Activated CD4-positive, CD25-positive, alpha-beta regulatory T cell treated with anti-CD3 and anti-CD28 coated beads, Interleukin-2, amount 50 U/mL, for 24 hours (primary cell): ENCODE results near the gene MYL10.
"Not testable (repeated sequence)": the region's sequence is repeated elsewhere in the genome, so short reads cannot be mapped to it uniquely, and the experiment has no call there.

Source experiments
- ATAC-seq, 2 donors: fragments of 150-1000 bp; cut with Tn5 transposase; one replicate each; pipeline ENCODE4 v1.10.0; 2021; ENCODE audit warnings: mild to moderate bottlenecking in 1 of 2, moderate library complexity in 1 of 2

Gene MYL10

GRCh38 chr7:101650579-101651081 is 21.5 kb upstream of the MYL10 start:
- ATAC-seq = no peak

- ATAC-seq = not testable (repeated sequence)
These were observed 18.8 kb upstream of the MYL10 start for GRCh38 chr7:101647876-101648275.

- ATAC-seq = no peak
These were observed 16.9 kb upstream of the MYL10 start for GRCh38 chr7:101645951-101646350.

- ATAC-seq = no peak
These were observed 15.8 kb upstream of the MYL10 start for GRCh38 chr7:101644879-101645278.

- ATAC-seq = not testable (repeated sequence)
These were observed 10.0 kb upstream of the MYL10 start for GRCh38 chr7:101639127-101639526.

- no peak for ATAC-seq
These were observed 7.9 kb upstream of the MYL10 start for GRCh38 chr7:101636822-101637623.

- ATAC-seq = no peak
These were observed 6.4 kb upstream of the MYL10 start for GRCh38 chr7:101635484-101635883.

- ATAC-seq = no peak
These were observed 5.2 kb upstream of the MYL10 start for GRCh38 chr7:101634196-101634717.

- no peak for ATAC-seq
These were observed 4.4 kb upstream of the MYL10 start for GRCh38 chr7:101633511-101633910.

GRCh38 chr7:101632641-101633040 is 3.5 kb upstream of the MYL10 start:
- ATAC-seq = no peak

GRCh38 chr7:101631224-101631714 is 2.2 kb upstream of the MYL10 start:
- no peak for ATAC-seq

- no peak for ATAC-seq
These were observed 1.5 kb upstream of the MYL10 start for GRCh38 chr7:101630591-101630990.

- no peak for ATAC-seq
These were observed 574 bp downstream of the MYL10 start for GRCh38 chr7:101628522-101628921.

- no peak for ATAC-seq
These were observed 2.3 kb downstream of the MYL10 start for GRCh38 chr7:101626758-101627157.

- no peak for ATAC-seq
These were observed 2.9 kb downstream of the MYL10 start for GRCh38 chr7:101626069-101626671.

GRCh38 chr7:101625031-101625791 is 3.9 kb downstream of the MYL10 start:
- no peak for ATAC-seq

- no peak for ATAC-seq
These were observed 4.7 kb downstream of the MYL10 start for GRCh38 chr7:101624246-101625001.

GRCh38 chr7:101622609-101623173 is 6.4 kb downstream of the MYL10 start:
- ATAC-seq = no peak

- ATAC-seq = no peak
These were observed 8.1 kb downstream of the MYL10 start for GRCh38 chr7:101620991-101621390.

GRCh38 chr7:101620395-101620794 is 8.7 kb downstream of the MYL10 start:
- no peak for ATAC-seq

- no peak for ATAC-seq
These were observed 10.2 kb downstream of the MYL10 start for GRCh38 chr7:101618916-101619315.
